Muscle layer of duodenum (tissue), 2 donors: Measurements from ENCODE around the gene GSTM3.
"Not testable (repeated sequence)": the region's sequence is repeated elsewhere in the genome, so short reads cannot be mapped to it uniquely, and the experiment has no call there.

Source experiments
- H3K27ac ChIP-seq: one replicate; pipeline ENCODE4 v1.7.0; 2013; ENCODE audit warnings: mild to moderate bottlenecking, low read length
- H3K27me3 ChIP-seq: one replicate; pipeline ENCODE4 v1.7.0; 2013; ENCODE audit warnings: low read depth, mild to moderate bottlenecking, control low read depth, low read length
- H3K36me3 ChIP-seq, 2 donors: one replicate each; pipeline ENCODE4 v1.7.0; 2013; ENCODE audit warnings: low read length in 2 of 2, control low read depth in 1 of 2, mild to moderate bottlenecking in 1 of 2; ENCODE audit not compliant: insufficient read depth in 2 of 2, control insufficient read depth in 1 of 2
- H3K4me1 ChIP-seq, 2 donors: one replicate each; pipeline ENCODE4 v1.7.0; 2013; ENCODE audit warnings: low read length in 2 of 2, mild to moderate bottlenecking in 2 of 2, control low read depth in 1 of 2, moderate library complexity in 1 of 2; ENCODE audit not compliant: insufficient read depth in 2 of 2, control insufficient read depth in 1 of 2
- H3K4me3 ChIP-seq, 2 donors: one replicate each; pipeline ENCODE4 v1.7.0; 2013; ENCODE audit warnings: low read length in 2 of 2, low read depth in 1 of 2, mild to moderate bottlenecking in 1 of 2
- H3K9me3 ChIP-seq, 2 donors: one replicate each; pipeline ENCODE4 v1.7.0; 2013; ENCODE audit warnings: low read length in 2 of 2, control low read depth in 1 of 2, mild to moderate bottlenecking in 1 of 2; ENCODE audit not compliant: control insufficient read depth in 1 of 2
- donor health status: healthy.

GSTM3 gene

DNA sequence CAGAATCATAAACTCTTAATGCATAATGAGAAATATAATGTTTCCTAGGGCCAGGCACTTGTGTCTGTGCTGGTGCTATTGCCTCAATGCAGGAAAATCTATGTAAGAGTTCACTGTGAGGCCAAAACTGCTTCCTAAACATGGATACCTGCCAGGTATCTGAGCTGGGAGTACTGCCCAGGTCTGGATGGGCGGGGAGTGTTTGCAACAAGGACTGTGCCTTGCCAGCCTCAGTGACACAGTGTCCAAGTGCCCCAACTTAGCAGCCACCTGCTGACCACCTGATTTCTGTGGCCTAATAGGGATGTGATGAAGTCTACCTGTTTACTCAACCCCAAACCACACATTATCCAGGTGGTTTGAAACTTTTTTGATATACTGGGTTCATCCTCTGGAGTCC lies 55.4 kb downstream of the GSTM3 start:
- H3K4me1 ChIP-seq, H3K36me3 ChIP-seq, H3K4me3 ChIP-seq, H3K9me3 ChIP-seq, H3K27me3 ChIP-seq, H3K27ac ChIP-seq: not testable (repeated sequence)

DNA sequence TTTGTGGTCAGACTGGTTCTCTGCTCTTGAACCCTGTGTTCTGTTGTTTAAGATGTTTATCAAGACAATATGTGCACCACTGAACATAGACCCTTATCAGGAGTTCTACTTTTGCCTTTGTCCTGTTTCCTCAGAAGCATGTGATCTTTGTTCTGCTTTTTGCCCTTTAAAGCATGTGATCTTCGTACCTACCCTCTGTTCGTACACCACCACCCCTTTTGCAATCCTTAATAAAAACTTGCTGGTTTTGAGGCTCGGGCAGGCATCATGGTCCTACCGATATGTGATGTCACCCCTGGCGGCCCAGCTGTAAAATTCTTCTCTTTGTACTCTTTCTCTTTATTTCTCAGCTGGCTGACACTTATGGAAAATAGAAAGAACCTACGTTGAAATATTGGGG lies 56.1 kb downstream of the GSTM3 start:
- not testable (repeated sequence) for H3K4me1 ChIP-seq, H3K9me3 ChIP-seq, H3K4me3 ChIP-seq, H3K27me3 ChIP-seq, H3K27ac ChIP-seq, H3K36me3 ChIP-seq
